Ishikawa (cell line): Measurements from ENCODE around the gene MARCHF6.

Source experiments
- CEBPB ChIP-seq: IDR thresholded peaks from 2 replicates; pipeline ENCODE4 v1.6.1; 2012
- CREB1 ChIP-seq: IDR thresholded peaks from 2 replicates; pipeline ENCODE4 v1.6.1; 2012; ENCODE audit warnings: low read depth
- EGR1 ChIP-seq: IDR thresholded peaks from 2 replicates; pipeline ENCODE4 v1.6.1; 2012
- EP300 ChIP-seq: IDR thresholded peaks from 2 replicates; pipeline ENCODE4 v1.6.1; 2012; ENCODE audit warnings: borderline replicate concordance
- FOXM1 ChIP-seq: IDR thresholded peaks from 2 replicates; pipeline ENCODE4 v1.6.1; 2012; ENCODE audit warnings: low read depth, borderline replicate concordance
- MAX ChIP-seq: IDR thresholded peaks from 2 replicates; pipeline ENCODE4 v1.6.1; 2012
- NFIC ChIP-seq: IDR thresholded peaks from 2 replicates; pipeline ENCODE4 v1.6.1; 2012
- RAD21 ChIP-seq: IDR thresholded peaks from 2 replicates; pipeline ENCODE4 v1.6.1; 2012; ENCODE audit warnings: low read depth
- REST ChIP-seq: IDR thresholded peaks from 2 replicates; pipeline ENCODE4 v1.6.1; 2012; ENCODE audit warnings: low read depth, mild to moderate bottlenecking
- TAF1 ChIP-seq: IDR thresholded peaks from 2 replicates; pipeline ENCODE4 v1.6.1; 2012; ENCODE audit warnings: low read depth, mild to moderate bottlenecking
- TCF12 ChIP-seq: IDR thresholded peaks from 2 replicates; pipeline ENCODE4 v1.6.1; 2012; ENCODE audit warnings: low read depth
- TEAD4 ChIP-seq: IDR thresholded peaks from 2 replicates; pipeline ENCODE4 v1.6.1; 2012
- USF1 ChIP-seq: IDR thresholded peaks from 2 replicates; pipeline ENCODE4 v1.6.1; 2012
- YY1 ChIP-seq: IDR thresholded peaks from 2 replicates; pipeline ENCODE4 v1.6.1; 2012; ENCODE audit warnings: low read depth
- ZBTB7A ChIP-seq: IDR thresholded peaks from 2 replicates; pipeline ENCODE4 v1.6.1; 2012; ENCODE audit warnings: low read depth

MARCHF6 gene

GRCh38 chr5:10366310-10367272 is 13.1 kb downstream of the MARCHF6 start:
- TF ChIP-seq TCF12 = peak; percentile 52; the same call in 1 of the 2 replicates
- no peak for TF ChIP-seq YY1
- TF ChIP-seq FOXM1 = no peak
- peak; percentile 19; the same call in 1 of the 2 replicates for TF ChIP-seq EP300
- peak; percentile 83 for TF ChIP-seq TEAD4
- TF ChIP-seq NFIC = peak; percentile 86

- no peak for TF ChIP-seq EP300
- TF ChIP-seq TCF12 = no peak
- no peak for TF ChIP-seq CREB1
- TF ChIP-seq YY1 = no peak
- no peak for TF ChIP-seq USF1
- TF ChIP-seq REST = no peak
- no peak for TF ChIP-seq NFIC
- no peak for TF ChIP-seq RAD21
- no peak for TF ChIP-seq FOXM1
Observed at GRCh38 chr5:10367579-10367978, 14.1 kb downstream of the MARCHF6 start.

GRCh38 chr5:10370931-10371330 is 17.4 kb downstream of the MARCHF6 start:
- no peak for TF ChIP-seq RAD21
- no peak for TF ChIP-seq FOXM1
- no peak for TF ChIP-seq MAX
- TF ChIP-seq CEBPB = no peak

GRCh38 chr5:10372726-10373709 is 19.5 kb downstream of the MARCHF6 start:
- TF ChIP-seq ZBTB7A (no peak), EP300 (no peak), EGR1 (no peak), FOXM1 (no peak), MAX (no peak), REST (no peak), NFIC (no peak), USF1 (no peak), TCF12 (no peak), YY1 (no peak), TAF1 (no peak), TEAD4 (no peak), CREB1 (no peak), RAD21 (no peak), CEBPB (no peak)
